MM.1S (cell line): ENCODE measurements around the gene CCL19.

Experiments
- CTCF ChIP-seq: fragments of 300-600 bp; sonication (generic); IDR thresholded peaks from 2 replicates; pipeline ENCODE4 v1.5.1; 2016; ENCODE audit warnings: antibody characterized with exemption, low read length, mixed read lengths
- EZH2 ChIP-seq: fragments of 300-600 bp; sonication (generic); optimal IDR thresholded peaks from 2 replicates; pipeline ENCODE3; 2017; ENCODE audit warnings: low read depth, mild to moderate bottlenecking, antibody characterized with exemption, low read length, mixed read lengths

DNA sequence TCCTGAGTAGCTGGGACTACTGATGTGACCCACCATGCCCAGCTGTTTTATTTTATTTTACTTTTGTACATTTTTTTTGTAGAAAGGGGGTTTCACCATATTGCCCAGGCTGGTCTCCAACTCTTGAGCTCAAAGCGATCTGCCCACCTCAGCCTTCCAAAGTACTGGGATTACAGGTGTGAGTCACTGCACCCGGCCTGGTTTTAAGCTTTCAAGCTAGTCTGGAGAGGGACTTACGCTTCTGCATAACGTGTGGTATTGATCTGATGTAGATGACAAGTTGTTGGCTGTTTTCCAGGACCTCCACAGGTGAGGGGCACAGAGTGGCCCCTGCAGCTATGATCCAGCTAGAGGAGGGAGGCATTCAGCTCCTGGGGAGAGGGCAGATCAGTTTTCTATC lies 25.6 kb upstream of the CCL19 start:
- TF ChIP-seq CTCF (no peak), EZH2 (no peak)
